ENCODE data around the gene OBSCN. TPM values are rescaled to one million over a fixed set of nuclear protein-coding genes. Genes with fewer than 3 reads are reported as not detected.

OBSCN gene
- total RNA-seq, 4 donors from 2014 or later, result 15.0 to 46.6 (median 34.4) TPM

DNA sequence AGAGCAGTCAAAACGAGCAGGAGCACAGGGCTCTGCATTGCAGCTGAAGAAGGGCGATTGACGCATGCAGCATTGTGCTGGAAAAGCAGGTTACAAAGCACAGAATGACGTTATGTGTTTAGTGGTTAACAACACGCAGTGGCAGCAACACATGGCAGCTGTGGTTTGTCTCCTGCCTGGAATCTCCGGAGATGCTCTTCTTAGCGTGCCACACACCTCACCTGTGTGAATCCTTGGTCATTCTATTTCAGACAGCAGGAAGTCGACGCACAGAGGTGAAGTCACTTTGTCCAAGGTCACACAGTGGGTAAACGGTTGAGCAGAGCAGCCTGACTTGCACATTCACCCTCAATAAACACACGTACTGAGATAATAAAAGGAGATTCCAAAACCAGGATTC, 14.7 kb downstream of the OBSCN start:
- 90% methylated on average over 11 of the region's 11 CpGs for WGBS
- Histone ChIP-seq H3K27me3 (no peaks in the 10 kb centered on the region), H3K36me3 (peaks cover 30% of the 10 kb centered on the region), H3K4me3 (no peak overlapping the region), H3K27ac (no peak overlapping the region), H3K4me1 (no peaks in the 10 kb centered on the region), H3K9me3 (peaks cover 10% of the 10 kb centered on the region)
- no peak for DNase-seq (ENCODE audit: low spot score in 2 of 2)
- TF ChIP-seq EP300 (IDR thresholded peaks at IDR 0.05), result no peak
- TF ChIP-seq POLR2AphosphoS5 (IDR thresholded peaks at IDR 0.05), result no peak
- TF ChIP-seq POLR2A (IDR thresholded peaks at IDR 0.05), result no peak
- TF ChIP-seq, protein P1, sequence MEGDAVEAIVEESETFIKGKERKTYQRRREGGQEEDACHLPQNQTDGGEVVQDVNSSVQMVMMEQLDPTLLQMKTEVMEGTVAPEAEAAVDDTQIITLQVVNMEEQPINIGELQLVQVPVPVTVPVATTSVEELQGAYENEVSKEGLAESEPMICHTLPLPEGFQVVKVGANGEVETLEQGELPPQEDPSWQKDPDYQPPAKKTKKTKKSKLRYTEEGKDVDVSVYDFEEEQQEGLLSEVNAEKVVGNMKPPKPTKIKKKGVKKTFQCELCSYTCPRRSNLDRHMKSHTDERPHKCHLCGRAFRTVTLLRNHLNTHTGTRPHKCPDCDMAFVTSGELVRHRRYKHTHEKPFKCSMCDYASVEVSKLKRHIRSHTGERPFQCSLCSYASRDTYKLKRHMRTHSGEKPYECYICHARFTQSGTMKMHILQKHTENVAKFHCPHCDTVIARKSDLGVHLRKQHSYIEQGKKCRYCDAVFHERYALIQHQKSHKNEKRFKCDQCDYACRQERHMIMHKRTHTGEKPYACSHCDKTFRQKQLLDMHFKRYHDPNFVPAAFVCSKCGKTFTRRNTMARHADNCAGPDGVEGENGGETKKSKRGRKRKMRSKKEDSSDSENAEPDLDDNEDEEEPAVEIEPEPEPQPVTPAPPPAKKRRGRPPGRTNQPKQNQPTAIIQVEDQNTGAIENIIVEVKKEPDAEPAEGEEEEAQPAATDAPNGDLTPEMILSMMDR (IDR thresholded peaks at IDR 0.05), result no peak

DNA sequence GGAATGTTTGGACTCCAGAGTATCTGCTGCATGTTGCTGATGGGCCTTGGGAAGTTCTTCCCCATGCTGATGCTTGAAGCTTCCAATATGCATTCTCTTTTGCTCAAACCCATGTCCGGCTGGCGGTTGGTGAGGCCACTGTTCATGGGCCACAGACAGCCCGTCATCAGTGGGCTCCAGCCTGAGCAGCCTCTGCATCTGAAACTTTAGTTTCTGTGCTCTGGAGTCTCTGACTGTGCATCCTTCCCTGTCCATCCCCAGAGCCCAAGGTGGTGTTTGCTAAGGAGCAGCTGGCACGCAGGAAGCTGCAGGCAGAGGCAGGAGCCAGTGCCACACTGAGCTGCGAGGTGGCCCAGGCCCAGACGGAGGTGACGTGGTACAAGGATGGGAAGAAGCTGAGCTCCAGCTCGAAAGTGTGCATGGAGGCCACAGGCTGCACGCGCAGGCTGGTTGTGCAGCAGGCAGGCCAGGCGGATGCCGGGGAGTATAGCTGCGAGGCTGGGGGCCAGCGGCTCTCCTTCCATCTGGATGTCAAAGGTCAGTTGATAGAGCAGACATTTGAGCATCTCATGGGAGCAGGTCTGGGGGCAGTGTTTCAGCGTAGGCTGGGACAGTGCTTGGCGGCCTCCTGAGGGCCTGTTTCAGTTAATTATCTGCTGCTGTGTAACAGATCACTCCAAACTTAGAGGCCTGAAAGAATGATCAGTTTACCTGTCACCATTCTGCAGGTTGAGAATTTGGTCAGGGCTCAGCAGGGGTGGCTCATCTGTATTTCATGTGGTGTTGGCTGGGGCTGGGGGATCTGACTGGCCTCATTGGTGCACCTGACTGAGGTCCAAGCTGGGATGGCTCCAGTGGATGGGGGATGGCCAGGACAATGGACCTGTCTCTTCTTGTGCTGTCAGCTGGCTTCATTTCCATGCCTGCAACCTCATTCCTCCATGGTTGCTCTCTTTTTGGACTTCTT, 16.6 kb downstream of the OBSCN start:
- 89% methylated on average over 14 of the region's 16 CpGs for WGBS
- H3K27ac ChIP-seq, result no peak overlapping the region
- DNase-seq (ENCODE audit: low spot score in 2 of 2), result no peak
- TF ChIP-seq POLR2AphosphoS5 (IDR thresholded peaks at IDR 0.05), result no peak
- no peak for TF ChIP-seq POLR2A (IDR thresholded peaks at IDR 0.05)
- TF ChIP-seq, protein P1 (IDR thresholded peaks at IDR 0.05), result no peak
- no peak for TF ChIP-seq EP300 (IDR thresholded peaks at IDR 0.05)
- no peak overlapping the region for H3K4me3 ChIP-seq
- H3K4me1 ChIP-seq, result no peaks in the 10 kb centered on the region
- H3K36me3 ChIP-seq, result peaks cover 24% of the 10 kb centered on the region
- H3K9me3 ChIP-seq, result peaks cover 10% of the 10 kb centered on the region
- H3K27me3 ChIP-seq, result no peaks in the 10 kb centered on the region

DNA sequence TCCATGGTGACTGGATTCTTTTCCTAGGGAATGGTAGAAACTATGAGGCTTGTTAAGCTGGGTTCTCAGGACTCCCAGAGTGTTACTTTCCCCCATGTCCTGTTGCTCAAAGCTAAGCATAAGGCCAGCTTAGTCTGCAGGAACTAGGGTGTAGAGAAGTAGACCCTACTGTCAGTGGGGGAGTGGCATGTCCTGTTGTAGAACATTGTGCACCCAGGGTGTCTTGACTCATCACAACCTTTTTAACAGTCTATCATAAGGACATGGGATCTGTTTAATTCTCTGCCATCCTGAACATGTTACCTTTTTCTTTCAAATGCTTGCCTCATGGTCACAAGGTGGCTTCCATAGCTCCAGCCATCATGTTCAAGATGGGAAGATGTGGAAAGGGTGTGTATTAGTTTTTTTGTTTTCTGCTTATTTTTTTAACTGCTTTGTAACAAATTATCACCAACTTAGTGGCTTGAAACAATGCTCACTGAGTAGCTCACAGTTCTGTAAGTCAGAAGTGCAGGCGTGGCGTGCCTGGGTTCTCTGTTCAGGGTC, 17.4 kb downstream of the OBSCN start:
- H3K27ac ChIP-seq, result no peak overlapping the region
- peaks cover 17% of the 10 kb centered on the region for H3K36me3 ChIP-seq
- no peak for DNase-seq (ENCODE audit: low spot score in 2 of 2)
- WGBS, result 71% methylated on average over 2 of the region's 2 CpGs
- H3K4me1 ChIP-seq, result no peaks in the 10 kb centered on the region
- H3K27me3 ChIP-seq, result no peaks in the 10 kb centered on the region
- H3K4me3 ChIP-seq, result no peak overlapping the region
- H3K9me3 ChIP-seq, result peaks cover 10% of the 10 kb centered on the region
- TF ChIP-seq EP300 (IDR thresholded peaks at IDR 0.05) (no peak), POLR2A (IDR thresholded peaks at IDR 0.05) (no peak), POLR2AphosphoS5 (IDR thresholded peaks at IDR 0.05) (no peak)
- TF ChIP-seq, protein P1 (IDR thresholded peaks at IDR 0.05), result no peak

DNA sequence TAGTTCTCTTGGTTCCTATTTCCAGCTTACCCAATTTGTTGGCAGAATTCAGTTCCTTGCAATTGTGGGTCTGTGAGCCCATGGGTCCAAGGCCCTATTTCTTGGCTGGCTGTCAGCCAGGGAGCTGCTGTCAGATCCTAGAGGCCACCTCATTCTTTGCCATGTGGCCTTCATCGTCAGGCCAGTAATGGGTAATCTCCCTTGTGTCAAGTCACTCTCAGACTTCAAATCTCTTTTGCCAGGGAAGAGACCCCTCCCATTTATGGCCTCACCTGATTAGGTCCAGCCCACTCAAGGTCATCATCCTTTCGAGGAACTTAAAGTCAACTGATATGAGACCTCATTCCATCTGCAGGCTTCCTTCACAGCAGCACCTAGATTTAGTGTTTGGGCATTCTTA, 17.9 kb downstream of the OBSCN start:
- WGBS, result 43% methylated on average over 2 of the region's 2 CpGs
- H3K4me1 ChIP-seq, result no peaks in the 10 kb centered on the region
- peaks cover 17% of the 10 kb centered on the region for H3K36me3 ChIP-seq
- DNase-seq (ENCODE audit: low spot score in 2 of 2), result no peak
- no peaks in the 10 kb centered on the region for H3K27me3 ChIP-seq
- H3K4me3 ChIP-seq, result no peak overlapping the region
- no peak overlapping the region for H3K27ac ChIP-seq
- TF ChIP-seq, protein P1 (IDR thresholded peaks at IDR 0.05), result no peak
- peaks cover 10% of the 10 kb centered on the region for H3K9me3 ChIP-seq

DNA sequence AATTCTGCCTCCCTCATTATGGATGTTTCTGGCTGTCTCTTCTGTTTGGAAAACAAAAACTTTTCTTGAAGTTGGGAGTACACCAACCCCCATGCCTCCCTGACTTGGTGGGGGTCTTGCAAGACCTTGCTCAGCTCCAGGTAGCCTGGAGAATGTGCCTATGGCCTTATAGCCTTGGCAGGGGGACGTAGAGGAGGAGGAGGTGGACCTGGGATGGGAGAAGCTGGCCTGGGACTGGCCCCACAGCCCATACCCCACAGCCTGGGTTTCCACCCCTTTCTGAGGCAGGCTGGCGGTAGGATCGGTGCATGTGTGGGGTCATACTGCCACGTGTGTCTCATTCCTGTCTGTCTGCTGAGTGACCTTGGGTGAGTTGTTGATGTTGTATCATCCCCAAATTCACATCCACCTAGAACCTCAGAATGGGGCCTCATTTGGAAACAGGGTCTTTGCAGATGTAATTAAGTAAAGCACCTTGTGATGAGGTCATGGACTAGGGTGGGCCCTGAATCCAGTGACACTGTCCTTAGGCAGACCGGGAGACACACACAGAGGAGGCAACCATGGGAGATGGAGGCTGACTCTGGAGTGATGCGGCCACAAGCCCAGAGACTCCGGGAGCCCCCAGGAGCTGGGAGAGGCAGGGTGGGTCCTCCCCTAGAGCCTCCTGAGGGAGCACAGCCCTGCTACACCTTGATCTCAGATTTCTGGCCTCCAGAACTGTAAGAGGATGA, 18.5 kb downstream of the OBSCN start:
- TF ChIP-seq POLR2A (IDR thresholded peaks at IDR 0.05), result no peak
- no peak for TF ChIP-seq POLR2AphosphoS5 (IDR thresholded peaks at IDR 0.05)
- no peak for TF ChIP-seq EP300 (IDR thresholded peaks at IDR 0.05)
- TF ChIP-seq, protein P1 (IDR thresholded peaks at IDR 0.05), result no peak
- Histone ChIP-seq H3K27me3 (no peaks in the 10 kb centered on the region), H3K4me1 (no peaks in the 10 kb centered on the region), H3K4me3 (no peak overlapping the region), H3K9me3 (peaks cover 10% of the 10 kb centered on the region), H3K27ac (no peak overlapping the region), H3K36me3 (peaks cover 17% of the 10 kb centered on the region)
- 100% methylated on average over 4 of the region's 7 CpGs for WGBS
- DNase-seq (ENCODE audit: low spot score in 2 of 2), result no peak

Measured in suprapubic skin (tissue), 4 donors.